ENCODE data around the gene TXNL1.

- TF ChIP-seq EZH2 (IDR thresholded peaks at IDR 0.05; ENCODE audit: low read length, missing control alignments) (no peak), CTCF (conservative IDR thresholded peaks at IDR 0.05 in 1 of 2, IDR thresholded peaks at IDR 0.05 in 1 of 2; ENCODE audit: low read depth in 1 of 2, low read length in 2 of 2) (no peak)
Measured at GRCh38 chr18:56643381-56643780, 5.0 kb upstream of the TXNL1 start.

Measured in fibroblast of lung (primary cell).